K562 (cell line): ENCODE results near the gene DYNLT2. TPM values are rescaled to one million over a fixed set of nuclear protein-coding genes. Genes with fewer than 3 reads are reported as not detected.

Experiments
- BHLHE40 ChIP-seq: IDR thresholded peaks from 2 replicates; pipeline ENCODE4 v1.6.1; 2011; ENCODE audit warnings: low read length, improper control_type of control experiment
- C11orf30 ChIP-seq: fragments of 450-650 bp; IDR thresholded peaks from 2 replicates; pipeline ENCODE4 v1.6.1; 2016; ENCODE audit warnings: low read depth, mild to moderate bottlenecking
- CBFA2T3 ChIP-seq: fragments of 450-650 bp; IDR thresholded peaks from 2 replicates; pipeline ENCODE4 v1.6.1; 2017
- ETS2 ChIP-seq: IDR thresholded peaks from 2 replicates; pipeline ENCODE4 v1.6.1; 2016; ENCODE audit warnings: borderline replicate concordance, missing genetic modification characterization, mild to moderate bottlenecking, moderate library complexity, missing compliant biosample characterization; ENCODE audit not compliant: poor library complexity, severe bottlenecking
- SMARCA5 ChIP-seq: fragments of 450-650 bp; IDR thresholded peaks from 2 replicates; pipeline ENCODE4 v1.6.1; 2016
- ZNF212 ChIP-seq: fragments of 450-650 bp; formaldehyde crosslinking; IDR thresholded peaks from 2 replicates; pipeline ENCODE4 v1.4.0; 2020; ENCODE audit warnings: mild to moderate bottlenecking
- polyA plus RNA-seq, 8 experiments: library from polyadenylated mRNA; depleted of rRNA in 4 of 8; stranded (reverse) in 5 of 8; unstranded in 3 of 8; fragments of >200 nt; fragmentation: Nextera tagmentation in 2 of 8; fragmentation: Illumina TruSeq in 1 of 8; extraction: Ambion mirVana in 2 of 8; extraction: Trizol in 1 of 8; gene quantifications; 2 replicates each; pipeline versions ENCODE4 v1.2.1 to v1.2.3, GENCODE V29; 2011 to 2014; ENCODE audit warnings: inconsistent platforms in 1 of 8, missing spikeins in 1 of 8
- total RNA-seq, 7 experiments: library from RNA; depleted of rRNA in 6 of 7; stranded (reverse); fragments of >200 nt in 6 of 7; fragmentation: Illumina TruSeq in 2 of 7; extraction: Trizol in 2 of 7; gene quantifications; 2 replicates each; pipeline versions ENCODE4 v1.2.1 to v1.2.3, GENCODE V29; 2011 to 2021; ENCODE audit warnings: low replicate concordance in 1 of 7
- TF ChIP-seq, protein P1 (sequence below): fragments of 450-650 bp; formaldehyde crosslinking; conservative IDR thresholded peaks from 2 replicates; pipeline ENCODE4 v1.4.0; 2022; ENCODE audit warnings: mild to moderate bottlenecking, missing genetic modification characterization
- TF ChIP-seq, protein P2 (sequence below): fragments of 450-650 bp; IDR thresholded peaks from 2 replicates; pipeline ENCODE4 v1.6.1; 2016; ENCODE audit warnings: mild to moderate bottlenecking, moderate library complexity
- TF ChIP-seq, protein P3 (sequence below): fragments of 450-650 bp; formaldehyde crosslinking; IDR thresholded peaks from 2 replicates; pipeline ENCODE4 v1.4.0; 2020; ENCODE audit warnings: mild to moderate bottlenecking, moderate library complexity
- TF ChIP-seq, protein P4 (sequence below): fragments of 250-450 bp; sonication (Bioruptor Pico); IDR thresholded peaks from 2 replicates; pipeline ENCODE4 v1.8.0; 2022; ENCODE audit warnings: inconsistent platforms, mild to moderate bottlenecking, moderate library complexity, borderline replicate concordance

The DYNLT2 gene
- total and polyA plus RNA-seq, 9 of the 15 experiments (the other 6 are each of a cell fraction or from before 2014, with no cell fraction given): 2.0 to 12.8 (median 6.3) TPM

DNA sequence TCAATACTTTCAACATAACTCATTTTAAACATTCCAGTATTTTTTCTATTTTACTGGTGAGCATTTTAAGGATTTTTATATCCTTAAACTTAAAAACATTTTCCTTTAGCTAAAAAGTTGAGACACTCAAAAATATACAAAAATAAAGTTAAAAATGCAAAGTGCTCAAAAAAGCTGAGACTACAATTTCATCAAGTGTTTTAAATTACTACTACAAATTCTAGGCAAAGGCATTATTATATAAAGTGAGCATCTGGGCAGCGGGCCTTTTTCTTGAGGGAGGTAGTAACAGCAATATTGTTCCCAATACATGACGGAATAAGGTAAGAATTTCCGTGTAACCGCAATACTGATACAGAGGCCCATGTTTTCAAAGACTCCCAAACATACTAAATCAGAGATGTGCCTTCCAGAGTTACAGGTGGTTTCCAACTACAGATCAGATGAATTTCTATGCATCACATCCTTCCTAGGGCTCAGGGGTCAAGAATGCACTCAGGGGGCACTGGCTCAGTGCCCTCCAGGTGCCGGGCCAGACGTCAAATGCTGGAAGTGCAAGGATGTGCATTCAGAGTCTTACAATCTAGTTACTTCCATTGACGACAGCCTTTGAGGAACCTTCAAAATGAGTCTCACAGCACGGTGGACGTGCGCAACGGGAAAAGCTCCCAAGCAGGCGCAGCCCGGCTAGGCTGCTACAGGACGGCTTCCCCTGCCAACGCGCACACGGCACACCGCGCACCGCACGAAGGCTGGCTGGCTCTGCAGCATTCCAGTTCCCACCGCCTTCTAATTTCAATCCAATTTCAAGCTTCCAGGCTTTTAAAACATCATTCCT is 28.8 kb downstream of the DYNLT2 start (continued):
- TF ChIP-seq, protein P1, sequence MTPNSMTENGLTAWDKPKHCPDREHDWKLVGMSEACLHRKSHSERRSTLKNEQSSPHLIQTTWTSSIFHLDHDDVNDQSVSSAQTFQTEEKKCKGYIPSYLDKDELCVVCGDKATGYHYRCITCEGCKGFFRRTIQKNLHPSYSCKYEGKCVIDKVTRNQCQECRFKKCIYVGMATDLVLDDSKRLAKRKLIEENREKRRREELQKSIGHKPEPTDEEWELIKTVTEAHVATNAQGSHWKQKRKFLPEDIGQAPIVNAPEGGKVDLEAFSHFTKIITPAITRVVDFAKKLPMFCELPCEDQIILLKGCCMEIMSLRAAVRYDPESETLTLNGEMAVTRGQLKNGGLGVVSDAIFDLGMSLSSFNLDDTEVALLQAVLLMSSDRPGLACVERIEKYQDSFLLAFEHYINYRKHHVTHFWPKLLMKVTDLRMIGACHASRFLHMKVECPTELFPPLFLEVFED (CRISPR knock-in tag): no peak
- TF ChIP-seq, protein P2, sequence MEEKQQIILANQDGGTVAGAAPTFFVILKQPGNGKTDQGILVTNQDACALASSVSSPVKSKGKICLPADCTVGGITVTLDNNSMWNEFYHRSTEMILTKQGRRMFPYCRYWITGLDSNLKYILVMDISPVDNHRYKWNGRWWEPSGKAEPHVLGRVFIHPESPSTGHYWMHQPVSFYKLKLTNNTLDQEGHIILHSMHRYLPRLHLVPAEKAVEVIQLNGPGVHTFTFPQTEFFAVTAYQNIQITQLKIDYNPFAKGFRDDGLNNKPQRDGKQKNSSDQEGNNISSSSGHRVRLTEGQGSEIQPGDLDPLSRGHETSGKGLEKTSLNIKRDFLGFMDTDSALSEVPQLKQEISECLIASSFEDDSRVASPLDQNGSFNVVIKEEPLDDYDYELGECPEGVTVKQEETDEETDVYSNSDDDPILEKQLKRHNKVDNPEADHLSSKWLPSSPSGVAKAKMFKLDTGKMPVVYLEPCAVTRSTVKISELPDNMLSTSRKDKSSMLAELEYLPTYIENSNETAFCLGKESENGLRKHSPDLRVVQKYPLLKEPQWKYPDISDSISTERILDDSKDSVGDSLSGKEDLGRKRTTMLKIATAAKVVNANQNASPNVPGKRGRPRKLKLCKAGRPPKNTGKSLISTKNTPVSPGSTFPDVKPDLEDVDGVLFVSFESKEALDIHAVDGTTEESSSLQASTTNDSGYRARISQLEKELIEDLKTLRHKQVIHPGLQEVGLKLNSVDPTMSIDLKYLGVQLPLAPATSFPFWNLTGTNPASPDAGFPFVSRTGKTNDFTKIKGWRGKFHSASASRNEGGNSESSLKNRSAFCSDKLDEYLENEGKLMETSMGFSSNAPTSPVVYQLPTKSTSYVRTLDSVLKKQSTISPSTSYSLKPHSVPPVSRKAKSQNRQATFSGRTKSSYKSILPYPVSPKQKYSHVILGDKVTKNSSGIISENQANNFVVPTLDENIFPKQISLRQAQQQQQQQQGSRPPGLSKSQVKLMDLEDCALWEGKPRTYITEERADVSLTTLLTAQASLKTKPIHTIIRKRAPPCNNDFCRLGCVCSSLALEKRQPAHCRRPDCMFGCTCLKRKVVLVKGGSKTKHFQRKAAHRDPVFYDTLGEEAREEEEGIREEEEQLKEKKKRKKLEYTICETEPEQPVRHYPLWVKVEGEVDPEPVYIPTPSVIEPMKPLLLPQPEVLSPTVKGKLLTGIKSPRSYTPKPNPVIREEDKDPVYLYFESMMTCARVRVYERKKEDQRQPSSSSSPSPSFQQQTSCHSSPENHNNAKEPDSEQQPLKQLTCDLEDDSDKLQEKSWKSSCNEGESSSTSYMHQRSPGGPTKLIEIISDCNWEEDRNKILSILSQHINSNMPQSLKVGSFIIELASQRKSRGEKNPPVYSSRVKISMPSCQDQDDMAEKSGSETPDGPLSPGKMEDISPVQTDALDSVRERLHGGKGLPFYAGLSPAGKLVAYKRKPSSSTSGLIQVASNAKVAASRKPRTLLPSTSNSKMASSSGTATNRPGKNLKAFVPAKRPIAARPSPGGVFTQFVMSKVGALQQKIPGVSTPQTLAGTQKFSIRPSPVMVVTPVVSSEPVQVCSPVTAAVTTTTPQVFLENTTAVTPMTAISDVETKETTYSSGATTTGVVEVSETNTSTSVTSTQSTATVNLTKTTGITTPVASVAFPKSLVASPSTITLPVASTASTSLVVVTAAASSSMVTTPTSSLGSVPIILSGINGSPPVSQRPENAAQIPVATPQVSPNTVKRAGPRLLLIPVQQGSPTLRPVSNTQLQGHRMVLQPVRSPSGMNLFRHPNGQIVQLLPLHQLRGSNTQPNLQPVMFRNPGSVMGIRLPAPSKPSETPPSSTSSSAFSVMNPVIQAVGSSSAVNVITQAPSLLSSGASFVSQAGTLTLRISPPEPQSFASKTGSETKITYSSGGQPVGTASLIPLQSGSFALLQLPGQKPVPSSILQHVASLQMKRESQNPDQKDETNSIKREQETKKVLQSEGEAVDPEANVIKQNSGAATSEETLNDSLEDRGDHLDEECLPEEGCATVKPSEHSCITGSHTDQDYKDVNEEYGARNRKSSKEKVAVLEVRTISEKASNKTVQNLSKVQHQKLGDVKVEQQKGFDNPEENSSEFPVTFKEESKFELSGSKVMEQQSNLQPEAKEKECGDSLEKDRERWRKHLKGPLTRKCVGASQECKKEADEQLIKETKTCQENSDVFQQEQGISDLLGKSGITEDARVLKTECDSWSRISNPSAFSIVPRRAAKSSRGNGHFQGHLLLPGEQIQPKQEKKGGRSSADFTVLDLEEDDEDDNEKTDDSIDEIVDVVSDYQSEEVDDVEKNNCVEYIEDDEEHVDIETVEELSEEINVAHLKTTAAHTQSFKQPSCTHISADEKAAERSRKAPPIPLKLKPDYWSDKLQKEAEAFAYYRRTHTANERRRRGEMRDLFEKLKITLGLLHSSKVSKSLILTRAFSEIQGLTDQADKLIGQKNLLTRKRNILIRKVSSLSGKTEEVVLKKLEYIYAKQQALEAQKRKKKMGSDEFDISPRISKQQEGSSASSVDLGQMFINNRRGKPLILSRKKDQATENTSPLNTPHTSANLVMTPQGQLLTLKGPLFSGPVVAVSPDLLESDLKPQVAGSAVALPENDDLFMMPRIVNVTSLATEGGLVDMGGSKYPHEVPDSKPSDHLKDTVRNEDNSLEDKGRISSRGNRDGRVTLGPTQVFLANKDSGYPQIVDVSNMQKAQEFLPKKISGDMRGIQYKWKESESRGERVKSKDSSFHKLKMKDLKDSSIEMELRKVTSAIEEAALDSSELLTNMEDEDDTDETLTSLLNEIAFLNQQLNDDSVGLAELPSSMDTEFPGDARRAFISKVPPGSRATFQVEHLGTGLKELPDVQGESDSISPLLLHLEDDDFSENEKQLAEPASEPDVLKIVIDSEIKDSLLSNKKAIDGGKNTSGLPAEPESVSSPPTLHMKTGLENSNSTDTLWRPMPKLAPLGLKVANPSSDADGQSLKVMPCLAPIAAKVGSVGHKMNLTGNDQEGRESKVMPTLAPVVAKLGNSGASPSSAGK: peak; percentile 43
- TF ChIP-seq, protein P3, sequence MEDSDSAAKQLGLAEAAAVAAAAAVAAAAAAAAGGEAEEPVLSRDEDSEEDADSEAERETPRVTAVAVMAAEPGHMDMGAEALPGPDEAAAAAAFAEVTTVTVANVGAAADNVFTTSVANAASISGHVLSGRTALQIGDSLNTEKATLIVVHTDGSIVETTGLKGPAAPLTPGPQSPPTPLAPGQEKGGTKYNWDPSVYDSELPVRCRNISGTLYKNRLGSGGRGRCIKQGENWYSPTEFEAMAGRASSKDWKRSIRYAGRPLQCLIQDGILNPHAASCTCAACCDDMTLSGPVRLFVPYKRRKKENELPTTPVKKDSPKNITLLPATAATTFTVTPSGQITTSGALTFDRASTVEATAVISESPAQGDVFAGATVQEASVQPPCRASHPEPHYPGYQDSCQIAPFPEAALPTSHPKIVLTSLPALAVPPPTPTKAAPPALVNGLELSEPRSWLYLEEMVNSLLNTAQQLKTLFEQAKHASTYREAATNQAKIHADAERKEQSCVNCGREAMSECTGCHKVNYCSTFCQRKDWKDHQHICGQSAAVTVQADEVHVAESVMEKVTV (CRISPR knock-in tag): no peak
- TF ChIP-seq SMARCA5 (no peak), ETS2 (tag) (no peak), ZNF212 (CRISPR knock-in tag) (no peak), C11orf30 (peak; percentile 59), CBFA2T3 (peak; percentile 11; the same call in 1 of the 2 replicates), BHLHE40 (peak; percentile 24; the same call in 1 of the 2 replicates)
- TF ChIP-seq, protein P4, sequence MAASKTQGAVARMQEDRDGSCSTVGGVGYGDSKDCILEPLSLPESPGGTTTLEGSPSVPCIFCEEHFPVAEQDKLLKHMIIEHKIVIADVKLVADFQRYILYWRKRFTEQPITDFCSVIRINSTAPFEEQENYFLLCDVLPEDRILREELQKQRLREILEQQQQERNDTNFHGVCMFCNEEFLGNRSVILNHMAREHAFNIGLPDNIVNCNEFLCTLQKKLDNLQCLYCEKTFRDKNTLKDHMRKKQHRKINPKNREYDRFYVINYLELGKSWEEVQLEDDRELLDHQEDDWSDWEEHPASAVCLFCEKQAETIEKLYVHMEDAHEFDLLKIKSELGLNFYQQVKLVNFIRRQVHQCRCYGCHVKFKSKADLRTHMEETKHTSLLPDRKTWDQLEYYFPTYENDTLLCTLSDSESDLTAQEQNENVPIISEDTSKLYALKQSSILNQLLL (CRISPR knock-in tag): no peak
